A549 (cell line): ENCODE measurements around the gene OR6B3. TPM values are rescaled to one million over a fixed set of nuclear protein-coding genes. Genes with fewer than 3 reads are reported as not detected.
"Not testable (repeated sequence)": the region's sequence is repeated elsewhere in the genome, so short reads cannot be mapped to it uniquely, and the experiment has no call there.

Experiments used
- ATAC-seq, 2 experiments: fragments of 200-7000 bp in 1 of 2; fragments of >200 bp in 1 of 2; cut with Nextera tagmentation in 1 of 2; cut with Tn5 transposase in 1 of 2; 3 replicates each; pipeline versions ENCODE4 v1.8.0 to v1.9.1; 2018 to 2020; ENCODE audit warnings: mild to moderate bottlenecking in 1 of 2, moderate library complexity in 1 of 2
- CTCF ChIA-PET: fragments of 300-600 bp; sonication (Branson Sonifier 250); formaldehyde crosslinking; extraction: SDS; loops from one replicate; lab custom pipeline; 2021; ENCODE audit warnings: antibody characterized with exemption, inconsistent platforms; lab: Yijun Ruan, JAX
- POLR2A ChIA-PET: fragments of 350-600 bp; formaldehyde crosslinking; extraction: SDS; loops from one replicate; lab custom pipeline; 2021; ENCODE audit warnings: antibody characterized with exemption, inconsistent platforms; lab: Yijun Ruan, JAX
- DNase-seq, 2 experiments: peaks; one replicate each; pipeline versions ENCODE4 v3.0.0 to v3.0.0-alpha.2; 2011 to 2016; ENCODE audit warnings: low read depth in 1 of 2, low spot score in 1 of 2
- FAIRE-seq: peaks from 2 replicates; lab custom pipeline; 2011; peaks lifted over from hg19 to GRCh38; lab: Jason Lieb, UNC
- H3K27ac ChIP-seq, 2 experiments: fragments of >200 bp; sonication (Bioruptor Twin); formaldehyde crosslinking; 3 replicates each; pipeline ENCODE4 v1.5.1; 2016 to 2017
- H3K4me1 ChIP-seq: fragments of >200 bp; sonication (Bioruptor Twin); formaldehyde crosslinking; 3 replicates; pipeline ENCODE4 v1.6.1; 2016
- H3K4me2 ChIP-seq: fragments of >200 bp; sonication (Bioruptor Twin); formaldehyde crosslinking; 3 replicates; pipeline ENCODE4 v1.6.1; 2016
- H3K4me3 ChIP-seq: fragments of >200 bp; sonication (Bioruptor Twin); formaldehyde crosslinking; 3 replicates; pipeline ENCODE4 v1.5.1; 2016
- H3K9me3 ChIP-seq: fragments of >200 bp; sonication (Bioruptor Twin); formaldehyde crosslinking; 3 replicates; pipeline ENCODE4 v1.6.1; 2016
- ATOH8 ChIP-seq: fragments of 250-450 bp; sonication (Bioruptor Pico); IDR thresholded peaks from 2 replicates; pipeline ENCODE4 v1.5.0; 2020; ENCODE audit warnings: low read depth, mild to moderate bottlenecking, moderate library complexity
- CBX2 ChIP-seq: fragments of 200-600 bp; sonication (generic); IDR thresholded peaks from 2 replicates; pipeline ENCODE4 v1.6.1; 2016; ENCODE audit warnings: low read depth, mild to moderate bottlenecking, borderline replicate concordance
- CBX8 ChIP-seq: fragments of 200-600 bp; sonication (generic); IDR thresholded peaks from 2 replicates; pipeline ENCODE4 v1.6.1; 2016
- CEBPB ChIP-seq, 2 experiments: fragments of >200 bp in 1 of 2; sonication (Bioruptor Twin) in 1 of 2; formaldehyde crosslinking in 1 of 2; IDR thresholded peaks; 2 replicates each; pipeline ENCODE4 v1.6.1; 2012 to 2016
- CHD2 ChIP-seq: fragments of 150-350 bp; IDR thresholded peaks from 2 replicates; pipeline ENCODE4 v1.6.1; 2014; ENCODE audit warnings: low read length; ENCODE audit not compliant: partially characterized antibody
- CTCF ChIP-seq: fragments of >200 bp; sonication (Bioruptor Twin); formaldehyde crosslinking; IDR thresholded peaks from 3 replicates; pipeline ENCODE4 v1.5.1; 2016
- EHF ChIP-seq: fragments of 250-450 bp; sonication (Bioruptor Pico); IDR thresholded peaks from 2 replicates; pipeline ENCODE4 v1.5.0; 2020; ENCODE audit warnings: mild to moderate bottlenecking
- ELK1 ChIP-seq: fragments of 150-350 bp; IDR thresholded peaks from 2 replicates; pipeline ENCODE4 v1.6.1; 2014; ENCODE audit warnings: low read depth, mild to moderate bottlenecking, low read length
- ESRRA ChIP-seq: fragments of 150-350 bp; IDR thresholded peaks from 2 replicates; pipeline ENCODE4 v1.6.1; 2014; ENCODE audit warnings: mild to moderate bottlenecking, low read length, borderline replicate concordance
- FOSL2 ChIP-seq, 2 experiments: fragments of 450-650 bp in 1 of 2; fragments of >200 bp in 1 of 2; sonication (Bioruptor Twin) in 1 of 2; formaldehyde crosslinking; IDR thresholded peaks; 2 replicates each; pipeline versions ENCODE4 v1.5.0 to v1.6.1; 2016 to 2020; ENCODE audit warnings: mild to moderate bottlenecking in 1 of 2, moderate library complexity in 1 of 2
- HDAC2 ChIP-seq: fragments of 200-600 bp; sonication (generic); IDR thresholded peaks from 2 replicates; pipeline ENCODE4 v1.6.1; 2016
- HMGXB4 ChIP-seq: fragments of 250-450 bp; sonication (Bioruptor Pico); IDR thresholded peaks from 2 replicates; pipeline ENCODE4 v1.5.0; 2021; ENCODE audit warnings: mild to moderate bottlenecking, moderate library complexity, borderline replicate concordance
- HOXB13 ChIP-seq: fragments of 250-450 bp; sonication (Bioruptor Pico); IDR thresholded peaks from 2 replicates; pipeline ENCODE4 v1.5.0; 2020; ENCODE audit warnings: low read depth, mild to moderate bottlenecking, moderate library complexity
- KDM1A ChIP-seq: fragments of 200-600 bp; sonication (generic); IDR thresholded peaks from 2 replicates; pipeline ENCODE4 v1.6.1; 2016; ENCODE audit warnings: low read depth, mild to moderate bottlenecking
- MAFK ChIP-seq: fragments of 450-650 bp; IDR thresholded peaks from 2 replicates; pipeline ENCODE4 v1.6.1; 2014; ENCODE audit not compliant: partially characterized antibody
- MAX ChIP-seq: IDR thresholded peaks from 2 replicates; pipeline ENCODE4 v1.6.1; 2012
- SMC3 ChIP-seq: fragments of >200 bp; sonication (Bioruptor Twin); formaldehyde crosslinking; IDR thresholded peaks from 3 replicates; pipeline ENCODE4 v1.6.1; 2018; ENCODE audit warnings: inconsistent platforms
- SREBF2 ChIP-seq: fragments of 450-650 bp; IDR thresholded peaks from 2 replicates; pipeline ENCODE4 v1.6.1; 2014; ENCODE audit warnings: mild to moderate bottlenecking, moderate library complexity
- ZC3H11A ChIP-seq: fragments of 450-650 bp; IDR thresholded peaks from 2 replicates; pipeline ENCODE4 v1.6.1; 2014; ENCODE audit warnings: antibody characterized with exemption, mild to moderate bottlenecking
- ZNF302 ChIP-seq: fragments of 250-450 bp; sonication (Bioruptor Pico); IDR thresholded peaks from 2 replicates; pipeline ENCODE4 v1.9.0; 2021; ENCODE audit warnings: inconsistent platforms, mild to moderate bottlenecking, moderate library complexity
- WGBS: methylation state at CpG from one replicate; pipeline ENCODE4 v1.1.6; 2017; ENCODE audit errors: missing lambda C conversion rate; 5-methylcytosine and 5-hydroxymethylcytosine counted together
- polyA plus RNA-seq, 4 experiments: library from polyadenylated mRNA; depleted of rRNA in 3 of 4; stranded (reverse); fragments of >200 nt; fragmentation: RNase III in 1 of 4; extraction: RNeasy Plus Mini Kit Qiagen cat#74134 plus additional on column Dnase treatment in 1 of 4; gene quantifications; 2 replicates in 3 of 4; 3 replicates in 1 of 4; pipeline ENCODE4 v1.2.3, GENCODE V29; 2011 to 2017

OR6B3 gene
- polyA plus RNA-seq, 2 of the 4 experiments (the other 2 are of a cell fraction): not detected

- Histone ChIP-seq H3K27ac (no peak overlapping the region), H3K9me3 (no peaks in the 10 kb centered on the region), H3K4me2 (no peak overlapping the region), H3K4me3 (no peak overlapping the region), H3K4me1 (no peaks in the 10 kb centered on the region)
- ATAC-seq (no peak), DNase-seq (no peak), FAIRE-seq (no peak)
- CTCF ChIA-PET: interaction anchor here (0.7 kb wide), 1 partner anchor 177 kb away, joined by 3 read pairs; no protein-coding TSS in a partner anchor
- POLR2A ChIA-PET: no interaction called here
- no peak for TF ChIP-seq HOXB13 (CRISPR knock-in tag)
- TF ChIP-seq, all 56 proteins: peak for 0
- WGBS: 35% methylated on average over 12 of the region's 12 CpGs
Measured at GRCh38 chr2:240050278-240050677, 3.0 kb downstream of the OR6B3 start.

GRCh38 chr2:240048237-240048636 lies 5.1 kb downstream of the OR6B3 start:
- ATAC-seq (no peak), FAIRE-seq (no peak), DNase-seq (no peak)
- ChIA-PET POLR2A (no interaction called here), CTCF (interaction anchor here (2.1 to 2.2 kb wide), 2 partner anchors 13 to 96 kb away, joined by 5 to 12 read pairs; no protein-coding TSS in a partner anchor)
- Histone ChIP-seq H3K27ac (no peak overlapping the region), H3K4me2 (no peak overlapping the region), H3K4me1 (no peaks in the 10 kb centered on the region), H3K9me3 (no peaks in the 10 kb centered on the region), H3K4me3 (no peak overlapping the region)
- TF ChIP-seq CHD2 (no peak), CTCF (no peak), EHF (CRISPR knock-in tag) (no peak), CBX2 (no peak), MAX (no peak), HMGXB4 (no peak), HDAC2 (no peak), CEBPB (IDR thresholded peaks at IDR 0.05) (no peak), CBX8 (no peak), KDM1A (no peak), ZNF302 (CRISPR knock-in tag) (no peak), SMC3 (no peak), FOSL2 (IDR thresholded peaks at IDR 0.05) (no peak), FOSL2 (CRISPR knock-in tag; IDR thresholded peaks at IDR 0.05) (no peak), MAFK (no peak), ZC3H11A (no peak), ESRRA (no peak), SREBF2 (no peak)
- 63% methylated on average over 9 of the region's 9 CpGs for WGBS

- H3K4me3 ChIP-seq: no peak overlapping the region
- CTCF ChIA-PET: interaction anchor here (1.0 to 1.6 kb wide), 4 partner anchors 9 to 105 kb away, joined by 3 to 7 read pairs (median 4); no protein-coding TSS in a partner anchor
- H3K9me3 ChIP-seq: peaks cover 3% of the 10 kb centered on the region; the same call in 1 of the 3 replicates
- WGBS: 64% methylated on average over 13 of the region's 13 CpGs
- H3K4me2 ChIP-seq: no peak overlapping the region
- DNase-seq (no peak), FAIRE-seq (no peak), ATAC-seq (no peak)
- H3K27ac ChIP-seq: no peak overlapping the region
- POLR2A ChIA-PET: no interaction called here
- no peak for TF ChIP-seq ATOH8 (CRISPR knock-in tag)
- no peak for TF ChIP-seq KDM1A
- no peak for TF ChIP-seq ELK1
- H3K4me1 ChIP-seq: no peaks in the 10 kb centered on the region
Measured at GRCh38 chr2:240045098-240045497, 8.2 kb downstream of the OR6B3 start.

GRCh38 chr2:240044096-240044495 lies 9.2 kb downstream of the OR6B3 start:
- H3K9me3 ChIP-seq, H3K4me3 ChIP-seq, DNase-seq, H3K4me2 ChIP-seq, H3K27ac ChIP-seq, POLR2A ChIA-PET, FAIRE-seq, ATAC-seq, H3K4me1 ChIP-seq: not testable (repeated sequence)
- CTCF ChIA-PET: interaction anchor here (0.7 to 1.8 kb wide), 4 partner anchors 10 to 100 kb away, joined by 3 to 11 read pairs (median 6); no protein-coding TSS in a partner anchor
- 4% methylated on average over 2 of the region's 2 CpGs for WGBS
